Measurements from ENCODE around the gene SHISAL1. TPM values are rescaled to one million over a fixed set of nuclear protein-coding genes. Genes with fewer than 3 reads are reported as not detected.
A peak's percentile ranks its signal among the peaks of the same experiment; 100 is the strongest.

SHISAL1 gene
- total RNA-seq, 4 donors from 2014 or later = 6.6 to 20.4 (median 12.4) TPM

DNA sequence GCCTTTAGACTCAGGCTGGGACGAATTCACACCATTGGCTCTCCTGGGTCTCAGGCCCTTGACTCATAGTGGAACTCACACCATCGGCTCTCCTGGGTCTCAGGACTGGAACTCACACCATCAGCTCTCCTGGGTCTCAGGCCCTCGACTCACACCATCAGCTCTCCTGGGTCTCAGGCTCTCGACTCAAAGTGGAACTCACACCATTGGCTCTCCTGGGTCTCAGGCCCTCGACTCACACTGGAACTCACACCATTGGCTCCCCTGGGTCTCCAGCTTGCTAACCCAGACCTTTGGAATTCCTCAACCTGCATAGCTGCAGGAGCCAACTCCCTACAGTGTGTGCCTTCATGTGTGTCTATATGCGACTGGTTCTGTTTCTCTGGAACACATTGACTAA, 56.7 kb downstream of the SHISAL1 start:
- H3K4me3 ChIP-seq = no peak overlapping the region
- 79% methylated on average over 6 of the region's 6 CpGs for WGBS
- no peaks in the 10 kb centered on the region for H3K36me3 ChIP-seq
- no peak for TF ChIP-seq EP300 (IDR thresholded peaks at IDR 0.05)
- TF ChIP-seq POLR2AphosphoS5 (IDR thresholded peaks at IDR 0.05) = no peak
- TF ChIP-seq, protein P1, sequence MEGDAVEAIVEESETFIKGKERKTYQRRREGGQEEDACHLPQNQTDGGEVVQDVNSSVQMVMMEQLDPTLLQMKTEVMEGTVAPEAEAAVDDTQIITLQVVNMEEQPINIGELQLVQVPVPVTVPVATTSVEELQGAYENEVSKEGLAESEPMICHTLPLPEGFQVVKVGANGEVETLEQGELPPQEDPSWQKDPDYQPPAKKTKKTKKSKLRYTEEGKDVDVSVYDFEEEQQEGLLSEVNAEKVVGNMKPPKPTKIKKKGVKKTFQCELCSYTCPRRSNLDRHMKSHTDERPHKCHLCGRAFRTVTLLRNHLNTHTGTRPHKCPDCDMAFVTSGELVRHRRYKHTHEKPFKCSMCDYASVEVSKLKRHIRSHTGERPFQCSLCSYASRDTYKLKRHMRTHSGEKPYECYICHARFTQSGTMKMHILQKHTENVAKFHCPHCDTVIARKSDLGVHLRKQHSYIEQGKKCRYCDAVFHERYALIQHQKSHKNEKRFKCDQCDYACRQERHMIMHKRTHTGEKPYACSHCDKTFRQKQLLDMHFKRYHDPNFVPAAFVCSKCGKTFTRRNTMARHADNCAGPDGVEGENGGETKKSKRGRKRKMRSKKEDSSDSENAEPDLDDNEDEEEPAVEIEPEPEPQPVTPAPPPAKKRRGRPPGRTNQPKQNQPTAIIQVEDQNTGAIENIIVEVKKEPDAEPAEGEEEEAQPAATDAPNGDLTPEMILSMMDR (IDR thresholded peaks at IDR 0.05) = no peak
- TF ChIP-seq POLR2A (IDR thresholded peaks at IDR 0.05; ENCODE audit: low read depth) = no peak
- H3K4me1 ChIP-seq = no peaks in the 10 kb centered on the region
- peak; percentile 72 for DNase-seq (ENCODE audit: extremely low spot score)
- no peak overlapping the region for H3K27ac ChIP-seq (replicated peaks in 1 of 4)
- intact Hi-C loops (cut with DNase I) = no loop called here
- H3K9me3 ChIP-seq = no peaks in the 10 kb centered on the region
- H3K27me3 ChIP-seq = no peaks in the 10 kb centered on the region

DNA sequence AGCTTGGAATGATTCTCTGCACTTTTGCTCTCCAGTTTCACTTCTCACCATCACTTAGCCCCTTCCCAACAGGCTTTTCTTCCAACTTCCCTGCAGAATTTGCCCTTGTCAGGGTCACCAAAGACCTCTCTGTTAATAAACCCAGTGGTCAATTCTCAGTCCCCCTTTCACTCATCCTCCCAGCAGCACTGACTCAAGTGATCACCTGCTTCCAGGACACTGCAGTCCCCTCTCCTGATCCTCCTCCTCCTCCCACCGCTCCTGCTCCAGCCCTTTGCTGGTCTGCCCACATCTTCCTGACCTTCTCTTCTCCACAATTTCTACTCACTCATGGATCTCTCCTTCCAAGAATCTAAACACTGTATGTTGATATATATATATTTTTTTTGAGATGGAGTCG, 57.9 kb downstream of the SHISAL1 start:
- TF ChIP-seq POLR2A (IDR thresholded peaks at IDR 0.05; ENCODE audit: low read depth) (no peak), EP300 (IDR thresholded peaks at IDR 0.05) (no peak), POLR2AphosphoS5 (IDR thresholded peaks at IDR 0.05) (no peak)
- TF ChIP-seq, protein P1 (IDR thresholded peaks at IDR 0.05) = no peak
- intact Hi-C loops (cut with DNase I) = no loop called here
- Histone ChIP-seq H3K27ac (replicated peaks in 1 of 4) (no peak overlapping the region), H3K27me3 (no peaks in the 10 kb centered on the region), H3K36me3 (no peaks in the 10 kb centered on the region), H3K4me1 (no peaks in the 10 kb centered on the region), H3K4me3 (no peak overlapping the region), H3K9me3 (peaks cover 0 to 11% (median 3%) of the 10 kb centered on the region in 4 donors)
- WGBS = 94% methylated on average over 2 of the region's 2 CpGs
- peak; percentile 79 for DNase-seq (ENCODE audit: extremely low spot score)

DNA sequence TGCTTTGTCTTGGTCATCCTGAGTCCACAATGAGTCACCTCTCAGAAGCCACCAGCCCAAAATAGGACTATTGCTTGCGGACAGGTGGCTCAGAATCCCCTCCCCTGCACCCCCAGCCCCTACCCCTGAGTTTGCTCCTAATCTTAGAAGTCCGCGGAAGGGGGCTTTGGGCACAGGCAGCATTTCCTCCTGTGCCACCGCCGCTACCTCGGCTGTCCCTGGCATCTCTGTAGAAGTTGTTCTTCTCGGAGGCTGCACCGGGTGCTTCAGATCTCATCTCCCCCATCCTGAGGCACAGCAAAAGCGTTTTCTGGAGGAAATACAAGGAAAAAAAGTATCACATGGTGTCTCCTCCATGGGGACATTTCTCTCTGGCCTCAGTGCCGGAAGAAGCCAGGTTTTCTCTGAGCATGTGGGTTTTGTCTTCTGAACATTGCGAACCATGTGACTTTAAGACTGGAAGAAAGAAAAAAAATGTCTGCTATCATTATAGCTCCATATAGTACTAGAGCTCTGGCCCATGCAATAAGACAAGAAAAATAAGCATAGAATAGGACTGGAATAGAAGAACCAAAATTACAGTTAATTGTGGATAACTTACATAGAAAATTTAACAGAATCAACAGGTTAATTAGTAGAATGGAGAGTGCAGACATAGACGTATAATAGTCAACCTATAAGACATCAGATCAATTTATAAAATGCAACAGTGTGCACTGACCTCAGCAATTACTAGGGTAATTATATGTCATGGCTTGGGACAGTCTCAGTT, 63.2 kb downstream of the SHISAL1 start:
- Histone ChIP-seq H3K9me3 (peaks cover 0 to 20% (median 13%) of the 10 kb centered on the region in 4 donors), H3K4me1 (no peaks in the 10 kb centered on the region), H3K4me3 (no peak overlapping the region), H3K27ac (replicated peaks in 1 of 4) (no peak overlapping the region), H3K27me3 (peaks cover 0 to under 1% (median 0%) of the 10 kb centered on the region in 4 donors), H3K36me3 (peaks cover 0 to 4% (median 2%) of the 10 kb centered on the region in 4 donors)
- TF ChIP-seq POLR2AphosphoS5 (IDR thresholded peaks at IDR 0.05) (no peak), POLR2A (IDR thresholded peaks at IDR 0.05; ENCODE audit: low read depth) (no peak), EP300 (IDR thresholded peaks at IDR 0.05) (no peak)
- TF ChIP-seq, protein P1 (IDR thresholded peaks at IDR 0.05) = no peak
- DNase-seq (ENCODE audit: extremely low spot score) = peak; percentile 31
- 75% methylated on average over 9 of the region's 12 CpGs for WGBS
- intact Hi-C loops (cut with DNase I) = no loop called here

DNA sequence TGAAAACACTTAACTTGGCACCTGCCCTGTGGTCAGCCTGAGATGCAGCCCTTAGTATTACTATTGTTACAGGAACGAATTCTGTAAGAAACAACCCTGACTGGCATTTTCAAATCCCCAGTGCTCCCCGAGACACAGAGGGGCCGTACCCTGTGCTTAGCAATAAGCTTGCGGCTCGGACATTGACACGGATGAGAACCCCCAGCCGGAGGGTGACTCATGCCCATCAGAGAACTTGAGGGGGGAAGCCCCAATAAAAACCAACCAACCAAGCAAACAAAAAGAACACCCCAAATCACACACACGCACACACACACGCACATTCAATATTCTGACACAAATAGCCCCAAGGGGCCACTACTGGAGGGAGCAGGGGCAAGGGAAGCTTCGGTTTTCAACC, 63.8 kb downstream of the SHISAL1 start:
- TF ChIP-seq POLR2A (IDR thresholded peaks at IDR 0.05; ENCODE audit: low read depth) = no peak
- TF ChIP-seq POLR2AphosphoS5 (IDR thresholded peaks at IDR 0.05) = no peak
- no peak for TF ChIP-seq EP300 (IDR thresholded peaks at IDR 0.05)
- TF ChIP-seq, protein P1 (IDR thresholded peaks at IDR 0.05) = no peak
- Histone ChIP-seq H3K36me3 (peaks cover 0 to 4% (median 2%) of the 10 kb centered on the region in 4 donors), H3K9me3 (peaks cover 0 to 20% (median 13%) of the 10 kb centered on the region in 4 donors), H3K27ac (replicated peaks in 1 of 4) (no peak overlapping the region), H3K27me3 (peaks cover 0 to 5% (median 0%) of the 10 kb centered on the region in 4 donors), H3K4me1 (no peaks in the 10 kb centered on the region), H3K4me3 (no peak overlapping the region)
- DNase-seq (ENCODE audit: extremely low spot score) = peak; percentile 47
- intact Hi-C loops (cut with DNase I) = no loop called here
- WGBS = 90% methylated on average over 10 of the region's 10 CpGs
